ENCODE measurements around the gene STIM2.
A peak's percentile ranks its signal among the peaks of the same experiment; 100 is the strongest.

Gene STIM2

DNA sequence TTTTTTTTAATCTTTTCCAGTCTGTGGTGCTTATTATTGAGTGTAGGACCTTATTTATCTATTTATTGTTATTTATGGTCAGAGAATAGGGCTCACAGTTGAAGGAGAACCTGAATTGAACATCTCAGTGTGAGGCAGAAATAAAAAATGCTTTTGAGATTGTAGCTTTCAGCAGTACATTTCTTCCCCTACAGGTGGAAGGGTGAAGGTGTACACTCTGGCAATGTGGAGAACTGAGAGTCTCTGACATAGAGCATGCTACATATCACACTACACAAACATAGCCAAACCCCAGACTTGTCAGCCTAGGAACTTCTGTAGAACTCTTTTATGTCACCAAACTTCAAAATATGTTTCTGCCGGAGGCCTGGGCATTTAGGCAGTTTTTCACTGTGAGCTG is 140.2 kb downstream of the STIM2 start:
- Histone ChIP-seq H3K9me2 (ENCODE audit: low read depth, low read length) (no peaks in the 10 kb centered on the region), H3K79me2 (ENCODE audit: insufficient read depth, low read length) (no peaks in the 10 kb centered on the region), H3F3A (ENCODE audit: insufficient read depth, low read length) (no peaks in the 10 kb centered on the region), H3K27me3 (ENCODE audit: insufficient read depth, low read length) (no peaks in the 10 kb centered on the region), H3K4me2 (ENCODE audit: low read length) (no peak overlapping the region), H3K4me1 (ENCODE audit: insufficient read depth, low read length, severe bottlenecking) (peaks cover 40% of the 10 kb centered on the region), H3K9me3 (ENCODE audit: low read length) (no peaks in the 10 kb centered on the region), H3K9ac (ENCODE audit: low read length) (no peak overlapping the region), H2AFZ (ENCODE audit: low read length) (no peak overlapping the region), H3K4me3 (ENCODE audit: low read depth, low read length, poor library complexity, severe bottlenecking) (no peak overlapping the region), H3K27ac (ENCODE audit: low read depth, low read length, poor library complexity, severe bottlenecking) (peak overlapping the region; percentile 17), H3K36me3 (ENCODE audit: insufficient read depth, low read length) (peaks cover 21% of the 10 kb centered on the region), H4K20me1 (ENCODE audit: insufficient read depth, low read length) (no peaks in the 10 kb centered on the region)
- TF ChIP-seq, protein P1, sequence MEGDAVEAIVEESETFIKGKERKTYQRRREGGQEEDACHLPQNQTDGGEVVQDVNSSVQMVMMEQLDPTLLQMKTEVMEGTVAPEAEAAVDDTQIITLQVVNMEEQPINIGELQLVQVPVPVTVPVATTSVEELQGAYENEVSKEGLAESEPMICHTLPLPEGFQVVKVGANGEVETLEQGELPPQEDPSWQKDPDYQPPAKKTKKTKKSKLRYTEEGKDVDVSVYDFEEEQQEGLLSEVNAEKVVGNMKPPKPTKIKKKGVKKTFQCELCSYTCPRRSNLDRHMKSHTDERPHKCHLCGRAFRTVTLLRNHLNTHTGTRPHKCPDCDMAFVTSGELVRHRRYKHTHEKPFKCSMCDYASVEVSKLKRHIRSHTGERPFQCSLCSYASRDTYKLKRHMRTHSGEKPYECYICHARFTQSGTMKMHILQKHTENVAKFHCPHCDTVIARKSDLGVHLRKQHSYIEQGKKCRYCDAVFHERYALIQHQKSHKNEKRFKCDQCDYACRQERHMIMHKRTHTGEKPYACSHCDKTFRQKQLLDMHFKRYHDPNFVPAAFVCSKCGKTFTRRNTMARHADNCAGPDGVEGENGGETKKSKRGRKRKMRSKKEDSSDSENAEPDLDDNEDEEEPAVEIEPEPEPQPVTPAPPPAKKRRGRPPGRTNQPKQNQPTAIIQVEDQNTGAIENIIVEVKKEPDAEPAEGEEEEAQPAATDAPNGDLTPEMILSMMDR (IDR thresholded peaks at IDR 0.05; ENCODE audit: low read length) = peak; percentile 39; the same call in 1 of the 2 replicates
- no peak for TF ChIP-seq EZH2 (IDR thresholded peaks at IDR 0.05; ENCODE audit: borderline replicate concordance, low read length)

DNA sequence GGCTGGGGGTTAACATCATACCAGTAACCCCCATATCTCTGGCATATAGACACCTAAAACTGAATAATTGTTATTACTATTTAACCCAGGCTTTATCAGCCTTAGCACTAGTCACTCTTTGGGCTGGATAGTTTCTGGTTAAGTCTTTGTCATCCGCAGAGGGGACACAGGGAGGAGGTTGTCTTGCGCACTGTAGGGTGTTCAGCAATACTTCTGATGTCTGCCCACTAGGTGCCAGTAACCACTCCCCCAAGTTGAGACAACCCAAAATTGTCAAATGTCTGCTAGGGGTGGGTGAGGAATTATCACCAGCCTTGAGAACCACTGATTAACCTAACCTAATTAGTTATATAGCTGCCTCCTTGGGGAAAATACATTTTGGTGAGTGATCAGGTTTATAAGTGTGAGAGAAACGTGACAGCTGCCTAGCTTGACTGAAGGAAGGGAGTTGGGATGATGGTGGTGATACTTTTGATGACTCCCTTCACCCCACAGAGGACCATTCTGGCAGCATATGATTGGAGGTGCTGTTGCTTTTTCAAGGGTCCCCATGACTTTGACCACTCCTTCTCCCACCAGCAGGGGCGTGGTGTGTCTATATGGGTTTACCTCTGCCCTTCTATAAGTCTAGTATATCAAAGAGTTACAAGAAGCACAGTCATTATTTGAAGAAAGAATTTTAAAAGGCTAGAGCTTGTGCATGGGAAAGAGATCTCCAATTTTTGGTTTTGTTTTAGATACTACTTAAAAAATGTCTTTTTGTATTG is 140.9 kb downstream of the STIM2 start:
- Histone ChIP-seq H3K27ac (ENCODE audit: low read depth, low read length, poor library complexity, severe bottlenecking) (no peak overlapping the region), H3K9ac (ENCODE audit: low read length) (no peak overlapping the region), H3K9me2 (ENCODE audit: low read depth, low read length) (no peaks in the 10 kb centered on the region), H3K36me3 (ENCODE audit: insufficient read depth, low read length) (peaks cover 20% of the 10 kb centered on the region), H4K20me1 (ENCODE audit: insufficient read depth, low read length) (no peaks in the 10 kb centered on the region), H3K4me1 (ENCODE audit: insufficient read depth, low read length, severe bottlenecking) (peaks cover 48% of the 10 kb centered on the region), H3K79me2 (ENCODE audit: insufficient read depth, low read length) (no peaks in the 10 kb centered on the region), H3K27me3 (ENCODE audit: insufficient read depth, low read length) (no peaks in the 10 kb centered on the region), H3K4me3 (ENCODE audit: low read depth, low read length, poor library complexity, severe bottlenecking) (no peak overlapping the region), H3K9me3 (ENCODE audit: low read length) (no peaks in the 10 kb centered on the region), H2AFZ (ENCODE audit: low read length) (no peak overlapping the region), H3F3A (ENCODE audit: insufficient read depth, low read length) (no peaks in the 10 kb centered on the region), H3K4me2 (ENCODE audit: low read length) (no peak overlapping the region)
- no peak for TF ChIP-seq EZH2 (IDR thresholded peaks at IDR 0.05; ENCODE audit: borderline replicate concordance, low read length)
- TF ChIP-seq, protein P1 (IDR thresholded peaks at IDR 0.05; ENCODE audit: low read length) = peak; percentile 11; the same call in 1 of the 2 replicates

- peak overlapping the region; percentile 63 for H3K27ac ChIP-seq (ENCODE audit: low read depth, low read length, poor library complexity, severe bottlenecking)
- peaks cover 9% of the 10 kb centered on the region; the same call in 1 of the 2 replicates for H3K36me3 ChIP-seq (ENCODE audit: insufficient read depth, low read length)
- H3K9me3 ChIP-seq (ENCODE audit: low read length) = no peaks in the 10 kb centered on the region
- H3K27me3 ChIP-seq (ENCODE audit: insufficient read depth, low read length) = no peaks in the 10 kb centered on the region
- peak overlapping the region; percentile 28; the same call in 1 of the 2 replicates for H3K4me2 ChIP-seq (ENCODE audit: low read length)
- H4K20me1 ChIP-seq (ENCODE audit: insufficient read depth, low read length) = no peaks in the 10 kb centered on the region
- no peaks in the 10 kb centered on the region for H3K79me2 ChIP-seq (ENCODE audit: insufficient read depth, low read length)
- no peak overlapping the region for H3K4me3 ChIP-seq (ENCODE audit: low read depth, low read length, poor library complexity, severe bottlenecking)
- H3F3A ChIP-seq (ENCODE audit: insufficient read depth, low read length) = no peaks in the 10 kb centered on the region
- no peaks in the 10 kb centered on the region for H3K9me2 ChIP-seq (ENCODE audit: low read depth, low read length)
- H3K4me1 ChIP-seq (ENCODE audit: insufficient read depth, low read length, severe bottlenecking) = peaks cover 60% of the 10 kb centered on the region
- TF ChIP-seq EZH2 (IDR thresholded peaks at IDR 0.05; ENCODE audit: borderline replicate concordance, low read length) = no peak
- TF ChIP-seq, protein P1 (IDR thresholded peaks at IDR 0.05; ENCODE audit: low read length) = no peak
- H3K9ac ChIP-seq (ENCODE audit: low read length) = no peak overlapping the region
- no peak overlapping the region for H2AFZ ChIP-seq (ENCODE audit: low read length)
Measured at GRCh38 chr4:27003642-27004113, 143.0 kb downstream of the STIM2 start.

All from OCI-LY1 (cell line).